RWPE2 (cell line): ENCODE results near the gene JDP2.

Experiments
- ATAC-seq: fragments of 200-7000 bp; cut with Tn5 transposase; 3 replicates; pipeline ENCODE4 v1.9.1; 2021; ENCODE audit warnings: low read depth
- DNase-seq: peaks from one replicate; pipeline ENCODE4 v3.0.0-alpha.2; 2020; ENCODE audit warnings: low spot score
- H3K27ac ChIP-seq: fragments of 450-650 bp; 2 replicates; pipeline ENCODE4 v1.5.1; 2017; ENCODE audit warnings: mild to moderate bottlenecking; ENCODE audit not compliant: poor library complexity, severe bottlenecking
- H3K27me3 ChIP-seq: fragments of 250-450 bp; sonication (Bioruptor Pico); 2 replicates; pipeline ENCODE4 v1.5.1; 2021; ENCODE audit warnings: mild to moderate bottlenecking, moderate library complexity; ENCODE audit not compliant: insufficient read depth, poor library complexity, severe bottlenecking
- H3K36me3 ChIP-seq: fragments of 250-450 bp; sonication (Bioruptor Pico); 2 replicates; pipeline ENCODE4 v1.5.1; 2020; ENCODE audit warnings: low read depth, mild to moderate bottlenecking, moderate library complexity
- H3K4me1 ChIP-seq: fragments of 250-450 bp; sonication (Bioruptor Pico); 2 replicates; pipeline ENCODE4 v1.5.1; 2021; ENCODE audit warnings: mild to moderate bottlenecking, moderate library complexity; ENCODE audit not compliant: insufficient read depth, poor library complexity, severe bottlenecking
- H3K4me3 ChIP-seq: fragments of 250-450 bp; sonication (Bioruptor Pico); 2 replicates; pipeline ENCODE4 v1.5.1; 2021; ENCODE audit warnings: mild to moderate bottlenecking, moderate library complexity; ENCODE audit not compliant: severe bottlenecking
- H3K9me3 ChIP-seq: fragments of 250-450 bp; sonication (Bioruptor Pico); 2 replicates; pipeline ENCODE4 v1.5.1; 2021; ENCODE audit warnings: mild to moderate bottlenecking, moderate library complexity; ENCODE audit not compliant: severe bottlenecking
- CTCF ChIP-seq: fragments of 450-650 bp; IDR thresholded peaks from one replicate; pipeline ENCODE4 v1.5.1; 2017; ENCODE audit warnings: mild to moderate bottlenecking, moderate library complexity; ENCODE audit not compliant: poor library complexity, severe bottlenecking

The JDP2 gene

GRCh38 chr14:75417674-75418073, 10.1 kb upstream of the JDP2 start:
- ATAC-seq (no peak), DNase-seq (no peak)
- H3K4me3 ChIP-seq: no peak overlapping the region
- no peak overlapping the region for H3K27ac ChIP-seq
- no peaks in the 10 kb centered on the region for H3K9me3 ChIP-seq
- no peaks in the 10 kb centered on the region for H3K27me3 ChIP-seq
- TF ChIP-seq CTCF: no peak
- peaks cover 6% of the 10 kb centered on the region for H3K4me1 ChIP-seq
- no peaks in the 10 kb centered on the region for H3K36me3 ChIP-seq

- Histone ChIP-seq H3K9me3 (no peaks in the 10 kb centered on the region), H3K4me3 (no peak overlapping the region), H3K27me3 (no peaks in the 10 kb centered on the region), H3K4me1 (peaks cover 6% of the 10 kb centered on the region), H3K27ac (no peak overlapping the region), H3K36me3 (no peaks in the 10 kb centered on the region)
- ATAC-seq (no peak), DNase-seq (no peak)
- TF ChIP-seq CTCF: no peak
Measured at GRCh38 chr14:75418850-75419768, 8.7 kb upstream of the JDP2 start.

GRCh38 chr14:75422169-75422568, 5.7 kb upstream of the JDP2 start:
- H3K36me3 ChIP-seq: no peaks in the 10 kb centered on the region
- peak; percentile 97 for ATAC-seq
- no peak overlapping the region for H3K27ac ChIP-seq
- TF ChIP-seq CTCF: no peak
- H3K4me1 ChIP-seq: peaks cover 6% of the 10 kb centered on the region
- H3K9me3 ChIP-seq: no peaks in the 10 kb centered on the region
- no peak for DNase-seq
- no peaks in the 10 kb centered on the region for H3K27me3 ChIP-seq
- H3K4me3 ChIP-seq: no peak overlapping the region

GRCh38 chr14:75424496-75424895, 3.3 kb upstream of the JDP2 start:
- Histone ChIP-seq H3K4me1 (peaks cover 7% of the 10 kb centered on the region), H3K4me3 (no peak overlapping the region), H3K27ac (no peak overlapping the region), H3K36me3 (no peaks in the 10 kb centered on the region; the same call in 1 of the 2 replicates), H3K27me3 (no peaks in the 10 kb centered on the region), H3K9me3 (no peaks in the 10 kb centered on the region)
- DNase-seq: no peak
- no peak for ATAC-seq
- no peak for TF ChIP-seq CTCF

GRCh38 chr14:75425446-75425845, 2.4 kb upstream of the JDP2 start:
- peaks cover 7% of the 10 kb centered on the region for H3K4me1 ChIP-seq
- no peak for TF ChIP-seq CTCF
- H3K36me3 ChIP-seq: peaks cover 5% of the 10 kb centered on the region
- DNase-seq: no peak
- no peaks in the 10 kb centered on the region for H3K27me3 ChIP-seq
- H3K4me3 ChIP-seq: no peak overlapping the region
- no peak for ATAC-seq
- no peak overlapping the region for H3K27ac ChIP-seq
- no peaks in the 10 kb centered on the region for H3K9me3 ChIP-seq
